MM.1S (cell line): ENCODE data around the gene NEK6.
A peak's percentile ranks its signal among the peaks of the same experiment; 100 is the strongest.

ENCODE experiments used
- DNase-seq: peaks from one replicate; pipeline ENCODE4 v3.0.0-alpha.2; 2015
- H2AFZ ChIP-seq: fragments of 300-600 bp; sonication (generic); 2 replicates; pipeline ENCODE4 v1.6.0; 2016; ENCODE audit warnings: antibody characterized with exemption, low read length
- H3F3A ChIP-seq: fragments of 300-600 bp; sonication (generic); 2 replicates; pipeline ENCODE4 v1.6.1; 2016; ENCODE audit warnings: mild to moderate bottlenecking, antibody characterized with exemption, low read length, moderate library complexity, mixed read lengths; ENCODE audit not compliant: insufficient read depth
- H3K27ac ChIP-seq: fragments of 300-600 bp; sonication (generic); 2 replicates; pipeline ENCODE4 v1.5.1; 2016; ENCODE audit warnings: mild to moderate bottlenecking, low read length
- H3K27me3 ChIP-seq: fragments of 300-600 bp; sonication (generic); replicated peaks from 2 replicates; pipeline ENCODE4 v1.6.0; 2016; ENCODE audit warnings: low read length; ENCODE audit not compliant: insufficient read depth
- H3K36me3 ChIP-seq: fragments of 300-600 bp; sonication (generic); replicated peaks from 2 replicates; pipeline ENCODE4 v1.6.1; 2016; ENCODE audit warnings: mild to moderate bottlenecking, low read length, mixed read lengths; ENCODE audit not compliant: insufficient read depth
- H3K4me1 ChIP-seq: fragments of 300-600 bp; sonication (generic); 2 replicates; pipeline ENCODE4 v1.6.1; 2016; ENCODE audit warnings: low read length, mixed read lengths
- H3K4me2 ChIP-seq: fragments of 300-600 bp; sonication (generic); 2 replicates; pipeline ENCODE4 v1.6.0; 2016; ENCODE audit warnings: low read depth, low read length
- H3K4me3 ChIP-seq: fragments of 300-600 bp; sonication (generic); 2 replicates; pipeline ENCODE4 v1.5.1; 2016; ENCODE audit warnings: low read length, mixed read lengths
- H3K79me2 ChIP-seq: fragments of 300-600 bp; sonication (generic); 2 replicates; pipeline ENCODE4 v1.6.1; 2016; ENCODE audit warnings: mixed run types, low read length, mixed read lengths
- H3K9ac ChIP-seq: fragments of 300-600 bp; sonication (generic); 2 replicates; pipeline ENCODE4 v1.6.1; 2016; ENCODE audit warnings: low read length, mixed read lengths
- H3K9me2 ChIP-seq: fragments of 300-600 bp; sonication (generic); replicated peaks from 2 replicates; pipeline ENCODE4 v1.6.1; 2016; ENCODE audit warnings: mild to moderate bottlenecking, low read length, mixed read lengths; ENCODE audit not compliant: insufficient read depth
- H3K9me3 ChIP-seq: fragments of 300-600 bp; sonication (generic); replicated peaks from 2 replicates; pipeline ENCODE4 v1.6.1; 2016; ENCODE audit warnings: mild to moderate bottlenecking, low read length, mixed read lengths; ENCODE audit not compliant: insufficient read depth
- H4K20me1 ChIP-seq: fragments of 300-600 bp; sonication (generic); 2 replicates; pipeline ENCODE4 v1.6.1; 2016; ENCODE audit warnings: mild to moderate bottlenecking, low read length, moderate library complexity, mixed read lengths; ENCODE audit not compliant: insufficient read depth
- CTCF ChIP-seq: fragments of 300-600 bp; sonication (generic); IDR thresholded peaks from 2 replicates; pipeline ENCODE4 v1.5.1; 2016; ENCODE audit warnings: antibody characterized with exemption, low read length, mixed read lengths
- EZH2 ChIP-seq: fragments of 300-600 bp; sonication (generic); optimal IDR thresholded peaks from 2 replicates; pipeline ENCODE3; 2017; ENCODE audit warnings: low read depth, mild to moderate bottlenecking, antibody characterized with exemption, low read length, mixed read lengths
- EZH2phosphoT487 ChIP-seq: fragments of 300-600 bp; sonication (generic); IDR thresholded peaks from 2 replicates; pipeline ENCODE4 v1.6.1; 2018; ENCODE audit warnings: antibody characterized with exemption, low read length

NEK6 gene

GRCh38 chr9:124285490-124285889 lies 27.7 kb downstream of the NEK6 start:
- no peak for TF ChIP-seq CTCF
- TF ChIP-seq EZH2: no peak
- no peak for TF ChIP-seq EZH2phosphoT487
- Histone ChIP-seq H3K9ac (peak overlapping the region; percentile 41), H3K79me2 (peaks cover 52% of the 10 kb centered on the region), H3K4me1 (peaks cover 28% of the 10 kb centered on the region), H3F3A (peaks cover 20% of the 10 kb centered on the region), H3K9me3 (no peaks in the 10 kb centered on the region), H2AFZ (no peak overlapping the region), H3K27me3 (no peaks in the 10 kb centered on the region), H3K36me3 (no peaks in the 10 kb centered on the region), H3K27ac (peak overlapping the region; percentile 96), H4K20me1 (no peaks in the 10 kb centered on the region), H3K9me2 (no peaks in the 10 kb centered on the region), H3K4me2 (peak overlapping the region; percentile 84), H3K4me3 (peak overlapping the region; percentile 9; the same call in 1 of the 2 replicates)
- no peak for DNase-seq

GRCh38 chr9:124285903-124286291 lies 28.1 kb downstream of the NEK6 start:
- Histone ChIP-seq H3K4me2 (peak overlapping the region; percentile 84), H3K79me2 (peaks cover 49% of the 10 kb centered on the region), H3K4me3 (peak overlapping the region; percentile 33; the same call in 1 of the 2 replicates), H4K20me1 (no peaks in the 10 kb centered on the region), H3K36me3 (no peaks in the 10 kb centered on the region), H3F3A (peaks cover 20% of the 10 kb centered on the region), H3K27me3 (no peaks in the 10 kb centered on the region), H3K4me1 (peaks cover 28% of the 10 kb centered on the region), H3K9me3 (no peaks in the 10 kb centered on the region), H3K27ac (peak overlapping the region; percentile 96), H3K9ac (peak overlapping the region; percentile 81), H2AFZ (no peak overlapping the region), H3K9me2 (no peaks in the 10 kb centered on the region)
- TF ChIP-seq CTCF: no peak
- TF ChIP-seq EZH2: no peak
- TF ChIP-seq EZH2phosphoT487: no peak
- DNase-seq: peak; percentile 93

- Histone ChIP-seq H3K36me3 (no peaks in the 10 kb centered on the region), H3K27me3 (no peaks in the 10 kb centered on the region), H3K9me2 (no peaks in the 10 kb centered on the region), H3F3A (peaks cover 20% of the 10 kb centered on the region), H3K4me2 (peak overlapping the region; percentile 84), H3K4me1 (peaks cover 28% of the 10 kb centered on the region), H3K4me3 (peak overlapping the region; percentile 33), H3K27ac (peak overlapping the region; percentile 96), H2AFZ (peak overlapping the region; percentile 47), H4K20me1 (no peaks in the 10 kb centered on the region), H3K9ac (peak overlapping the region; percentile 81), H3K9me3 (no peaks in the 10 kb centered on the region), H3K79me2 (peaks cover 49% of the 10 kb centered on the region)
- TF ChIP-seq EZH2phosphoT487: no peak
- no peak for TF ChIP-seq EZH2
- TF ChIP-seq CTCF: no peak; the same call in 1 of the 2 replicates
- peak; percentile 90 for DNase-seq
These were observed 28.7 kb downstream of the NEK6 start for GRCh38 chr9:124286292-124286931.
